Measurements from ENCODE around the gene CYP1A2. TPM values are rescaled to one million over a fixed set of nuclear protein-coding genes. Genes with fewer than 3 reads are reported as not detected.
A peak's percentile ranks its signal among the peaks of the same experiment; 100 is the strongest.

Gene CYP1A2
- total and polyA plus RNA-seq, 9 of the 15 experiments (the other 6 are each of a cell fraction or from before 2014, with no cell fraction given): not detected

DNA sequence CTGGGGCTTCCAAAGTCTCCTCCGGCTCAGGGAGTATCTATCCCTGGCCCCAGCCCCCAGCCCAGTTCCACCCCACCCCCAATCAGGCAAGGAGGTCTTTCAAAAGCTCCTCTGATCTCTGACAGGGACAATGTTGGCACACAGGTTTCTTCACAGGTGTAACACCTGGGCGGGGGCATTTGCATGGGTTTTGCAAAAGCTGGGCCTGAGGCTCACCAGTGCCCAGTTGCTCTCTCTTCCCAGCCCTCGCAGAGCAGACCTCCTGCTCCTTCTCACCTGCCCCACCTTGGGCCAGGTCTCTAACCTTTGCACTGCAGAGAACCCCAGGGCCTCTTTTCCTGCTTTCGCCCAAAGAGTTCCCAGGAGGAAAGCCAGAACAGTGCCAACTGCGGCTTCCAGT lies 24.7 kb downstream of the CYP1A2 start:
- Histone ChIP-seq H3K9ac (ENCODE audit: insufficient read depth in 1 of 2, low read depth in 2 of 2, low read length in 2 of 2) (peak overlapping the region in 1 of 2 experiments; percentile 20; a peak in 1 of 4 replicates), H3K79me2 (ENCODE audit: control insufficient read depth, insufficient read depth, low read length) (no peaks in the 10 kb centered on the region), H3K36me3 (ENCODE audit: control insufficient read depth, insufficient read depth, low read length) (no peaks in the 10 kb centered on the region), H2AFZ (ENCODE audit: low read depth, low read length) (no peak overlapping the region), H3K9me1 (ENCODE audit: control insufficient read depth, insufficient read depth, low read length) (peaks cover 4% of the 10 kb centered on the region), H3K4me3 (no peak overlapping the region), H3K27me3 (ENCODE audit: control insufficient read depth in 2 of 2, insufficient read depth in 2 of 2, low read length in 2 of 2) (peaks cover 0 to 12% of the 10 kb centered on the region in 2 experiments; a peak in 2 of 5 replicates), H3K27ac (ENCODE audit: extremely low read depth, low read depth, low read length) (no peak overlapping the region), H3K9me3 (replicated peaks; ENCODE audit: control insufficient read depth, insufficient read depth, low read depth, low read length) (no peaks in the 10 kb centered on the region), H3K4me2 (ENCODE audit: insufficient read depth, low read length) (no peak overlapping the region), H4K20me1 (replicated peaks; ENCODE audit: control insufficient read depth, insufficient read depth, low read length) (no peaks in the 10 kb centered on the region; the same call in 1 of the 2 replicates), H3K4me1 (replicated peaks in 1 of 2; ENCODE audit: control insufficient read depth in 2 of 2, insufficient read depth in 2 of 2, low read length in 2 of 2) (peaks cover 8 to 29% of the 10 kb centered on the region in 2 experiments)
- in situ Hi-C loops (cut with MboI) (loop anchor here (5.0 kb wide), 1 partner anchor 174 kb away; no protein-coding TSS in a partner anchor), intact Hi-C loops (cut with micrococcal nuclease) (loop anchor here (5.0 to 10.0 kb wide), 2 partner anchors 64 to 431 kb away; partner anchors contain the start of gene C15orf39)
- ChIA-PET POLR2A (interaction anchor here (0.6 to 1.1 kb wide), 5 partner anchors 12 to 289 kb away, joined by 3 to 5 read pairs (median 3); no protein-coding TSS in a partner anchor), CTCF (ENCODE audit: low intra/inter-chr PET ratio) (no interaction called here)
- TF ChIP-seq MAFK (IDR thresholded peaks at IDR 0.05; ENCODE audit: low read length) (no peak), EP400 (IDR thresholded peaks at IDR 0.05) (no peak), TCF7 (IDR thresholded peaks at IDR 0.05; ENCODE audit: borderline replicate concordance) (no peak), LCOR (CRISPR knock-in tag; IDR thresholded peaks at IDR 0.05) (no peak), YBX1 (IDR thresholded peaks at IDR 0.05) (no peak), ILK (tag; IDR thresholded peaks at IDR 0.05; ENCODE audit: borderline replicate concordance, low read depth) (no peak), MYBL2 (IDR thresholded peaks at IDR 0.05; ENCODE audit: low read depth) (no peak), MYBL2 (CRISPR knock-in tag; IDR thresholded peaks at IDR 0.05; ENCODE audit: borderline replicate concordance) (no peak), DDX20 (tag; IDR thresholded peaks at IDR 0.05; ENCODE audit: low read depth) (no peak), ZBTB17 (CRISPR knock-in tag; IDR thresholded peaks at IDR 0.05) (no peak), COPS2 (conservative IDR thresholded peaks at IDR 0.05) (no peak), BCL6 (CRISPR knock-in tag; IDR thresholded peaks at IDR 0.05) (no peak), CEBPG (CRISPR knock-in tag; IDR thresholded peaks at IDR 0.05) (no peak), CEBPG (tag; conservative IDR thresholded peaks at IDR 0.05 in 1 of 2, IDR thresholded peaks at IDR 0.05 in 1 of 2) (no peak), NR2C2 (CRISPR knock-in tag; IDR thresholded peaks at IDR 0.05) (no peak), NR2C2 (tag; IDR thresholded peaks at IDR 0.05) (no peak), NONO (IDR thresholded peaks at IDR 0.05; ENCODE audit: low read depth in 2 of 2, low read length in 1 of 2) (no peak)
- TF ChIP-seq, protein P1, sequence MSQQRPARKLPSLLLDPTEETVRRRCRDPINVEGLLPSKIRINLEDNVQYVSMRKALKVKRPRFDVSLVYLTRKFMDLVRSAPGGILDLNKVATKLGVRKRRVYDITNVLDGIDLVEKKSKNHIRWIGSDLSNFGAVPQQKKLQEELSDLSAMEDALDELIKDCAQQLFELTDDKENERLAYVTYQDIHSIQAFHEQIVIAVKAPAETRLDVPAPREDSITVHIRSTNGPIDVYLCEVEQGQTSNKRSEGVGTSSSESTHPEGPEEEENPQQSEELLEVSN (IDR thresholded peaks at IDR 0.05; ENCODE audit: borderline replicate concordance in 1 of 2, extremely low read depth in 1 of 2, insufficient read depth in 1 of 2, insufficient read length in 1 of 2, low read depth in 1 of 2, low read length in 1 of 2, poor library complexity in 1 of 2, severe bottlenecking in 1 of 2): no peak
- TF ChIP-seq, protein P2, sequence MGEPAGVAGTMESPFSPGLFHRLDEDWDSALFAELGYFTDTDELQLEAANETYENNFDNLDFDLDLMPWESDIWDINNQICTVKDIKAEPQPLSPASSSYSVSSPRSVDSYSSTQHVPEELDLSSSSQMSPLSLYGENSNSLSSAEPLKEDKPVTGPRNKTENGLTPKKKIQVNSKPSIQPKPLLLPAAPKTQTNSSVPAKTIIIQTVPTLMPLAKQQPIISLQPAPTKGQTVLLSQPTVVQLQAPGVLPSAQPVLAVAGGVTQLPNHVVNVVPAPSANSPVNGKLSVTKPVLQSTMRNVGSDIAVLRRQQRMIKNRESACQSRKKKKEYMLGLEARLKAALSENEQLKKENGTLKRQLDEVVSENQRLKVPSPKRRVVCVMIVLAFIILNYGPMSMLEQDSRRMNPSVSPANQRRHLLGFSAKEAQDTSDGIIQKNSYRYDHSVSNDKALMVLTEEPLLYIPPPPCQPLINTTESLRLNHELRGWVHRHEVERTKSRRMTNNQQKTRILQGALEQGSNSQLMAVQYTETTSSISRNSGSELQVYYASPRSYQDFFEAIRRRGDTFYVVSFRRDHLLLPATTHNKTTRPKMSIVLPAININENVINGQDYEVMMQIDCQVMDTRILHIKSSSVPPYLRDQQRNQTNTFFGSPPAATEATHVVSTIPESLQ (CRISPR knock-in tag; IDR thresholded peaks at IDR 0.05): no peak
- no peak for ATAC-seq
- WGBS (ENCODE audit: insufficient coverage, low coverage, missing lambda C conversion rate): 51% methylated on average over 5 of the region's 5 CpGs
- no TSS peak for BruUV-seq (replicated peaks)
- no peak for DNase-seq (ENCODE audit: extremely low read depth in 1 of 4, low spot score in 3 of 4)
- no peak for FAIRE-seq

Data from K562 (cell line).